HT1080 (cell line): Measurements from ENCODE around the gene SLC4A2. TPM values are rescaled to one million over a fixed set of nuclear protein-coding genes. Genes with fewer than 3 reads are reported as not detected.

Experiments used
- total RNA-seq: library from RNA; depleted of rRNA; stranded (reverse); fragments of >200 nt; shearing (Covaris generic); gene quantifications from 2 replicates; pipeline ENCODE4 v1.2.3, GENCODE V29; 2014; rRNA removed

Gene SLC4A2
- total RNA-seq, 1 experiment from 2014 or later, result 146 TPM

Other genes starting within 250 kb of the SLC4A2 start
- gene AOC1, start 207.1 kb upstream of the SLC4A2 start, total RNA-seq, result not detected in 2 replicates
- 0.34 and 0.47 TPM in 2 replicates for gene KCNH2, start 81.3 kb upstream of the SLC4A2 start, total RNA-seq
- 71.5 and 94.6 TPM in 2 replicates for gene NOS3, start 68.6 kb upstream of the SLC4A2 start, total RNA-seq
- not detected in 2 replicates for gene ATG9B, start 35.1 kb upstream of the SLC4A2 start, total RNA-seq
- 29.4 and 37.0 TPM in 2 replicates for gene ABCB8, start 31.1 kb upstream of the SLC4A2 start, total RNA-seq
- gene ASIC3, start 11.1 kb upstream of the SLC4A2 start, total RNA-seq, result 0.45 TPM in 1 of 2 replicates, not detected in the other
- 67.8 and 70.2 TPM in 2 replicates for gene CDK5, start 1.7 kb upstream of the SLC4A2 start, total RNA-seq
- 86.5 and 100 TPM in 2 replicates for gene FASTK, start 21.2 kb downstream of the SLC4A2 start, total RNA-seq
- 66.3 and 85.1 TPM in 2 replicates for gene TMUB1, start 23.9 kb downstream of the SLC4A2 start, total RNA-seq
- 36.4 and 45.3 TPM in 2 replicates for gene AGAP3, start 26.9 kb downstream of the SLC4A2 start, total RNA-seq
- not detected in 2 replicates for gene GBX1, start 108.1 kb downstream of the SLC4A2 start, total RNA-seq
- not detected in 2 replicates for gene ASB10, start 127.7 kb downstream of the SLC4A2 start, total RNA-seq
- gene H2BK1, start 150.9 kb downstream of the SLC4A2 start, total RNA-seq, result not detected in 2 replicates
- gene ABCF2, start 167.6 kb downstream of the SLC4A2 start, total RNA-seq, result 83.9 and 89.1 TPM in 2 replicates
- gene CHPF2, start 172.9 kb downstream of the SLC4A2 start, total RNA-seq, result 40.0 and 46.1 TPM in 2 replicates
- 9.5 and 11.8 TPM in 2 replicates for gene SMARCD3, start 189.1 kb downstream of the SLC4A2 start, total RNA-seq